Measurements from ENCODE around the gene PITX1. TPM values are rescaled to one million over a fixed set of nuclear protein-coding genes. Genes with fewer than 3 reads are reported as not detected.
"Not testable (repeated sequence)": the region's sequence is repeated elsewhere in the genome, so short reads cannot be mapped to it uniquely, and the experiment has no call there.

PITX1 gene
- total and polyA plus RNA-seq, 2 donors (not counting 1 experiment from before 2014, with no cell fraction given) = 1.7 to 3.1 TPM

DNA sequence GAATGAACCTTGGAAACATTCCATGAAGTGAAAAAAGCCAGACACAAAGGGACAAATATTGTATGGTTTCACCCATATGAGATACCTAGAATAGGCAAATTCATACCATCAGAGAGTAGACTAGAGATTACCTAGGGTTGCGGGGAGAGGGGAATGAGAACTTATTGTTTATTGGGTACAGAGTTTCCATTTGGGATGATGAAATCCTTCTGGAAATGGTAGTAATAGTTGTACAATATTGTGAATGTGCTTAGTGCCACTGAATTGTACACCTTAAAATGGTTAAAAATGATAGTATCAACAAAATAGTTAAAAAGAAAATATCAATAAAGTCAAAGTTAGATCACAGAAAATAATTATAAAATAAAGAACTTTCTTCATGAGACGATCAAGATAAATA is 40.9 kb downstream of the PITX1 start:
- Histone ChIP-seq H3K4me2 (ENCODE audit: extremely low read depth, insufficient read depth, low read length) (no peak overlapping the region), H3K9ac (ENCODE audit: insufficient read depth, low read length) (no peak overlapping the region), H3K27ac (ENCODE audit: insufficient read depth, low read length) (no peak overlapping the region), H3K36me3 (ENCODE audit: control insufficient read depth, insufficient read depth, low read length) (no peaks in the 10 kb centered on the region), H3K79me2 (ENCODE audit: control insufficient read depth, insufficient read depth, low read length) (no peaks in the 10 kb centered on the region), H3K4me1 (ENCODE audit: control insufficient read depth, extremely low read depth, insufficient read depth, low read length) (no peaks in the 10 kb centered on the region), H4K20me1 (ENCODE audit: control insufficient read depth, extremely low read depth, insufficient read depth, low read length) (no peaks in the 10 kb centered on the region), H3K4me3 (replicated peaks in 1 of 4; ENCODE audit: control extremely low read depth in 1 of 4, insufficient read depth in 1 of 4, low read depth in 3 of 4, low read length in 4 of 4) (no peak overlapping the region), H3K27me3 (ENCODE audit: control insufficient read depth, insufficient read depth, low read length) (no peaks in the 10 kb centered on the region), H3K9me3 (ENCODE audit: control insufficient read depth, insufficient read depth, low read depth, low read length) (no peaks in the 10 kb centered on the region), H2AFZ (ENCODE audit: low read length) (no peak overlapping the region)
- peak in 1 of 2 donors; percentile 8 for DNase-seq (ENCODE audit: low read depth in 2 of 2)
- no peak for TF ChIP-seq EZH2 (IDR thresholded peaks at IDR 0.05; ENCODE audit: low read length, missing control alignments)
- TF ChIP-seq, protein P1, sequence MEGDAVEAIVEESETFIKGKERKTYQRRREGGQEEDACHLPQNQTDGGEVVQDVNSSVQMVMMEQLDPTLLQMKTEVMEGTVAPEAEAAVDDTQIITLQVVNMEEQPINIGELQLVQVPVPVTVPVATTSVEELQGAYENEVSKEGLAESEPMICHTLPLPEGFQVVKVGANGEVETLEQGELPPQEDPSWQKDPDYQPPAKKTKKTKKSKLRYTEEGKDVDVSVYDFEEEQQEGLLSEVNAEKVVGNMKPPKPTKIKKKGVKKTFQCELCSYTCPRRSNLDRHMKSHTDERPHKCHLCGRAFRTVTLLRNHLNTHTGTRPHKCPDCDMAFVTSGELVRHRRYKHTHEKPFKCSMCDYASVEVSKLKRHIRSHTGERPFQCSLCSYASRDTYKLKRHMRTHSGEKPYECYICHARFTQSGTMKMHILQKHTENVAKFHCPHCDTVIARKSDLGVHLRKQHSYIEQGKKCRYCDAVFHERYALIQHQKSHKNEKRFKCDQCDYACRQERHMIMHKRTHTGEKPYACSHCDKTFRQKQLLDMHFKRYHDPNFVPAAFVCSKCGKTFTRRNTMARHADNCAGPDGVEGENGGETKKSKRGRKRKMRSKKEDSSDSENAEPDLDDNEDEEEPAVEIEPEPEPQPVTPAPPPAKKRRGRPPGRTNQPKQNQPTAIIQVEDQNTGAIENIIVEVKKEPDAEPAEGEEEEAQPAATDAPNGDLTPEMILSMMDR (conservative IDR thresholded peaks at IDR 0.05 in 1 of 2, IDR thresholded peaks at IDR 0.05 in 1 of 2; ENCODE audit: low read depth in 1 of 2, low read length in 2 of 2) = no peak

GRCh38 chr5:134992148-134992547 is 41.9 kb downstream of the PITX1 start:
- Histone ChIP-seq H3K27ac (ENCODE audit: insufficient read depth, low read length) (no peak overlapping the region), H3K9ac (ENCODE audit: insufficient read depth, low read length) (no peak overlapping the region), H3K27me3 (ENCODE audit: control insufficient read depth, insufficient read depth, low read length) (no peaks in the 10 kb centered on the region), H3K36me3 (ENCODE audit: control insufficient read depth, insufficient read depth, low read length) (no peaks in the 10 kb centered on the region), H3K4me1 (ENCODE audit: control insufficient read depth, extremely low read depth, insufficient read depth, low read length) (no peaks in the 10 kb centered on the region), H3K4me3 (replicated peaks in 1 of 4; ENCODE audit: control extremely low read depth in 1 of 4, insufficient read depth in 1 of 4, low read depth in 3 of 4, low read length in 4 of 4) (no peak overlapping the region), H3K9me3 (ENCODE audit: control insufficient read depth, insufficient read depth, low read depth, low read length) (no peaks in the 10 kb centered on the region), H4K20me1 (ENCODE audit: control insufficient read depth, extremely low read depth, insufficient read depth, low read length) (no peaks in the 10 kb centered on the region), H2AFZ (ENCODE audit: low read length) (no peak overlapping the region), H3K79me2 (ENCODE audit: control insufficient read depth, insufficient read depth, low read length) (no peaks in the 10 kb centered on the region), H3K4me2 (ENCODE audit: extremely low read depth, insufficient read depth, low read length) (no peak overlapping the region)
- no peak for DNase-seq (ENCODE audit: low read depth in 2 of 2)
- TF ChIP-seq, protein P1 (conservative IDR thresholded peaks at IDR 0.05 in 1 of 2, IDR thresholded peaks at IDR 0.05 in 1 of 2; ENCODE audit: low read depth in 1 of 2, low read length in 2 of 2) = no peak
- no peak for TF ChIP-seq EZH2 (IDR thresholded peaks at IDR 0.05; ENCODE audit: low read length, missing control alignments)

DNA sequence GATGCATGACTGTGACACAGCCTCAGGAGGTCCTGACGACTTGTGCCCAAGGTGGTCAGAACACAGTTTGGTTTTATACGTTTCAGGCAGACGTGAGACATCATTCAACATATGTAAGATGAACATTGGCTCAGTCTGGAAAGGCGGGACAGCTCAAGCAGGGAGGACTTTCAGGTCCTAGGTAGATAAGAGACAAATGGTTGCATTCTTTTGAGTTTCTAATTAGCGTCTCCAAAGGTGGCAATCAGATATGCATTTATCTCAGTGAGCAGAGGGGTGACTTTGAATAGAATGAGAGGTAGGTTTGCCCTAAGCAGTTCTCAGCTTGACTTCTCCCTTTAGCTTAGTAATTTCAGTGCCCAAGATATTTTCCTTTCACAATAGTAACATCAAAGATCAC is 43.8 kb downstream of the PITX1 start:
- H3K4me3 ChIP-seq (replicated peaks in 1 of 4; ENCODE audit: control extremely low read depth in 1 of 4, insufficient read depth in 1 of 4, low read depth in 3 of 4, low read length in 4 of 4); H3K79me2 ChIP-seq (ENCODE audit: control insufficient read depth, insufficient read depth, low read length); DNase-seq (ENCODE audit: low read depth in 2 of 2); H3K4me2 ChIP-seq (ENCODE audit: extremely low read depth, insufficient read depth, low read length); H3K9ac ChIP-seq (ENCODE audit: insufficient read depth, low read length); H3K27ac ChIP-seq (ENCODE audit: insufficient read depth, low read length); H3K9me3 ChIP-seq (ENCODE audit: control insufficient read depth, insufficient read depth, low read depth, low read length); H3K27me3 ChIP-seq (ENCODE audit: control insufficient read depth, insufficient read depth, low read length); H3K36me3 ChIP-seq (ENCODE audit: control insufficient read depth, insufficient read depth, low read length); H2AFZ ChIP-seq (ENCODE audit: low read length); H4K20me1 ChIP-seq (ENCODE audit: control insufficient read depth, extremely low read depth, insufficient read depth, low read length); H3K4me1 ChIP-seq (ENCODE audit: control insufficient read depth, extremely low read depth, insufficient read depth, low read length): not testable (repeated sequence)

All from fibroblast of lung (primary cell).